Thyroid gland (tissue), 4 donors: ENCODE data around the gene NUBP2.

Source experiments
- CTCF ChIP-seq, 6 experiments: fragments of 200-600 bp in 3 of 6; fragments of 450-650 bp in 3 of 6; sonication (generic) in 3 of 6; IDR thresholded peaks; one replicate each; pipeline ENCODE4 v1.5.1; 2016 to 2019; ENCODE audit warnings: antibody characterized with exemption in 6 of 6, mild to moderate bottlenecking in 2 of 6, inconsistent platforms in 1 of 6, moderate library complexity in 1 of 6
- POLR2A ChIP-seq, 2 donors: fragments of 450-650 bp; IDR thresholded peaks; one replicate each; pipeline ENCODE4 v1.6.1; 2017; ENCODE audit warnings: antibody characterized with exemption in 2 of 2, mild to moderate bottlenecking in 2 of 2, moderate library complexity in 1 of 2

- TF ChIP-seq POLR2A (IDR thresholded peaks at IDR 0.05) (no peak), CTCF (IDR thresholded peaks at IDR 0.05) (no peak)
Observed at GRCh38 chr16:1818204-1818872, 35.6 kb downstream of the NUBP2 start.
